CD14-positive monocyte (primary cell): Measurements from ENCODE around the gene GLRX3. TPM values are rescaled to one million over a fixed set of nuclear protein-coding genes. Genes with fewer than 3 reads are reported as not detected.

Experiments
- DNase-seq, 3 donors: peaks; one replicate each; pipeline ENCODE4 v3.0.0-alpha.2; 2011 to 2022
- H2AFZ ChIP-seq: 2 replicates; pipeline ENCODE4 v1.6.0; 2012; ENCODE audit warnings: mild to moderate bottlenecking, low read depth, low read length, inconsistent platforms; ENCODE audit not compliant: insufficient read depth, poor library complexity, severe bottlenecking
- H3K27ac ChIP-seq, 2 donors: 1 replicate in 1 of 2; 2 replicates in 1 of 2; pipeline ENCODE4 v1.5.1; 2012 to 2013; ENCODE audit warnings: low read length in 2 of 2, control low read depth in 1 of 2, inconsistent platforms in 1 of 2, low read depth in 1 of 2, mild to moderate bottlenecking in 1 of 2
- H3K27me3 ChIP-seq, 2 donors: one replicate each; pipeline versions ENCODE4 v1.6.0 to v1.6.1; 2011 to 2013; ENCODE audit warnings: low read length in 2 of 2; ENCODE audit not compliant: control insufficient read depth in 2 of 2, insufficient read depth in 2 of 2
- H3K36me3 ChIP-seq, 2 donors: replicated peaks in 1 of 2; 1 replicate in 1 of 2; 2 replicates in 1 of 2; pipeline versions ENCODE4 v1.5.1 to v1.6.1; 2012 to 2013; ENCODE audit warnings: low read length in 2 of 2, control low read depth in 1 of 2, inconsistent platforms in 1 of 2, mild to moderate bottlenecking in 1 of 2; ENCODE audit not compliant: insufficient read depth in 2 of 2, control insufficient read depth in 1 of 2
- H3K4me1 ChIP-seq, 2 donors: 1 replicate in 1 of 2; 2 replicates in 1 of 2; pipeline versions ENCODE4 v1.5.1 to v1.6.1; 2012 to 2013; ENCODE audit warnings: low read length in 2 of 2, control low read depth in 1 of 2, inconsistent platforms in 1 of 2, mild to moderate bottlenecking in 1 of 2, moderate library complexity in 1 of 2; ENCODE audit not compliant: insufficient read depth in 2 of 2, control insufficient read depth in 1 of 2
- H3K4me2 ChIP-seq: replicated peaks from 2 replicates; pipeline ENCODE3; 2012; ENCODE audit warnings: low read length, moderate library complexity, mild to moderate bottlenecking; ENCODE audit not compliant: poor library complexity, severe bottlenecking; ENCODE audit errors: extremely low read depth
- H3K4me3 ChIP-seq, 3 experiments: fragments of 200-600 bp in 1 of 3; sonication (generic) in 1 of 3; replicated peaks in 1 of 3; 1 replicate in 2 of 3; 2 replicates in 1 of 3; pipeline ENCODE4 v1.5.1; 2011 to 2013; ENCODE audit warnings: low read length in 3 of 3, mild to moderate bottlenecking in 3 of 3, control low read depth in 2 of 3, low read depth in 2 of 3, inconsistent platforms in 1 of 3, moderate library complexity in 1 of 3
- H3K79me2 ChIP-seq: 2 replicates; pipeline ENCODE4 v1.6.0; 2012; ENCODE audit warnings: mild to moderate bottlenecking, control low read depth, inconsistent platforms, low read length, moderate library complexity; ENCODE audit not compliant: insufficient read depth
- H3K9ac ChIP-seq: 2 replicates; pipeline ENCODE4 v1.6.0; 2017; ENCODE audit warnings: low read length, mild to moderate bottlenecking; ENCODE audit not compliant: insufficient read depth, poor library complexity, severe bottlenecking
- H3K9me3 ChIP-seq, 2 donors: replicated peaks in 1 of 2; 1 replicate in 1 of 2; 2 replicates in 1 of 2; pipeline versions ENCODE4 v1.5.1 to v1.6.1; 2012 to 2013; ENCODE audit warnings: low read length in 2 of 2, control low read depth in 1 of 2; ENCODE audit not compliant: control insufficient read depth in 1 of 2, insufficient read depth in 1 of 2
- H4K20me1 ChIP-seq: 2 replicates; pipeline ENCODE4 v1.6.0; 2012; ENCODE audit warnings: mild to moderate bottlenecking, low read length, control low read depth, moderate library complexity; ENCODE audit not compliant: insufficient read depth
- H3K27ac Mint-ChIP-seq, 7 donors: one replicate each; pipeline ENCODE4 v1.8.0; 2020; ENCODE audit warnings: mild to moderate bottlenecking in 7 of 7, mixed read lengths in 7 of 7, moderate library complexity in 6 of 7, inconsistent platforms in 2 of 7
- H3K27me3 Mint-ChIP-seq, 3 donors: one replicate each; pipeline ENCODE4 v1.8.0; 2021 to 2022; ENCODE audit warnings: low read depth in 3 of 3, mild to moderate bottlenecking in 3 of 3, mixed read lengths in 3 of 3, moderate library complexity in 3 of 3, inconsistent platforms in 1 of 3
- H3K36me3 Mint-ChIP-seq, 2 donors: one replicate each; pipeline ENCODE4 v1.8.0; 2020; ENCODE audit warnings: mixed read lengths in 2 of 2, inconsistent platforms in 1 of 2, mild to moderate bottlenecking in 1 of 2
- H3K4me1 Mint-ChIP-seq: one replicate; pipeline ENCODE4 v1.8.0; 2020; ENCODE audit warnings: mild to moderate bottlenecking, mixed read lengths
- H3K4me3 Mint-ChIP-seq, 2 donors: one replicate each; pipeline ENCODE4 v1.8.0; 2020; ENCODE audit warnings: mild to moderate bottlenecking in 2 of 2, mixed read lengths in 2 of 2, moderate library complexity in 1 of 2
- H3K9me3 Mint-ChIP-seq, 7 donors: one replicate each; pipeline ENCODE4 v1.8.0; 2020 to 2022; ENCODE audit warnings: mixed read lengths in 7 of 7, mild to moderate bottlenecking in 6 of 7, moderate library complexity in 6 of 7, inconsistent platforms in 2 of 7
- whole genome bisulfite sequencing: methylation state at CpG from one replicate; pipeline ENCODE4 v1.1.5; 2013; ENCODE audit warnings: missing lambda C conversion rate; ENCODE audit not compliant: insufficient coverage; 5-methylcytosine and 5-hydroxymethylcytosine counted together
- intact Hi-C, 2 donors: fragments of 100-400 bp; cut with micrococcal nuclease; formaldehyde crosslinking; loops; one replicate each; pipeline versions ENCODE4 v1.15.0 to v1.15.1; 2023
- polyA plus RNA-seq, 3 donors: library from polyadenylated mRNA; depleted of rRNA in 1 of 3; unstranded in 2 of 3; stranded (reverse) in 1 of 3; fragments of 300-500 nt in 2 of 3; fragments of >200 nt in 1 of 3; fragmentation: Illumina TruSeq in 2 of 3; gene quantifications; 1 replicate in 2 of 3; 2 replicates in 1 of 3; pipeline ENCODE4 v1.2.3, GENCODE V29; 2012 to 2021
- TF ChIP-seq, protein P1 (sequence below): fragments of 200-600 bp; IDR thresholded peaks from one replicate; pipeline ENCODE4 v1.8.0; 2022; ENCODE audit warnings: antibody characterized with exemption, mild to moderate bottlenecking

Gene GLRX3
- polyA plus RNA-seq, 3 donors, result 25.3 to 94.1 (median 78.2) TPM

DNA sequence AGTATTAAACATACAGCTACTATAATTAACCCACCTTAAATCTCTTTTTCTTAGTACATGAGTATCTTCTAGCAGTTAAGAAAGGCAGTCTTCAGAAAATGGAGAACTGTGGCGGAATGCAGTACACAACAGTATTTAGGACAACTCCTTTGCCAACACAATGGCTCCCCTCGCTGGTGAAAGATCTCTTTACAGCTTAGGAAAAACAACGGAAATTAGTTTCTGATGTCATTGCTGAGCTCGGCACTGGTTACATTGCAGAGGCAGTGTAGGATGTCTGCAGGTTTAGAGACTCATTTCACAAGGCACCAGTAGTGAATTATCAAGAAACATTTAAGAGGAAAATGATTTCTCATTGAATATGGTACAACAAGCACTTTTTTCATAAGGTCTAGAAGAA lies 43.4 kb downstream of the GLRX3 start:
- Histone ChIP-seq H3K4me3 (no peak overlapping the region), H3K27me3 (no peaks in the 10 kb centered on the region), H3K9me3 (no peaks in the 10 kb centered on the region), H4K20me1 (no peaks in the 10 kb centered on the region), H3K4me2 (no peak overlapping the region), H3K9ac (no peak overlapping the region), H2AFZ (no peak overlapping the region), H3K36me3 (peaks cover 61 to 81% of the 10 kb centered on the region in 2 donors), H3K79me2 (no peaks in the 10 kb centered on the region), H3K4me1 (no peaks in the 10 kb centered on the region), H3K27ac (no peak overlapping the region)
- no peak overlapping the region for H3K27ac Mint-ChIP-seq
- TF ChIP-seq, protein P1, sequence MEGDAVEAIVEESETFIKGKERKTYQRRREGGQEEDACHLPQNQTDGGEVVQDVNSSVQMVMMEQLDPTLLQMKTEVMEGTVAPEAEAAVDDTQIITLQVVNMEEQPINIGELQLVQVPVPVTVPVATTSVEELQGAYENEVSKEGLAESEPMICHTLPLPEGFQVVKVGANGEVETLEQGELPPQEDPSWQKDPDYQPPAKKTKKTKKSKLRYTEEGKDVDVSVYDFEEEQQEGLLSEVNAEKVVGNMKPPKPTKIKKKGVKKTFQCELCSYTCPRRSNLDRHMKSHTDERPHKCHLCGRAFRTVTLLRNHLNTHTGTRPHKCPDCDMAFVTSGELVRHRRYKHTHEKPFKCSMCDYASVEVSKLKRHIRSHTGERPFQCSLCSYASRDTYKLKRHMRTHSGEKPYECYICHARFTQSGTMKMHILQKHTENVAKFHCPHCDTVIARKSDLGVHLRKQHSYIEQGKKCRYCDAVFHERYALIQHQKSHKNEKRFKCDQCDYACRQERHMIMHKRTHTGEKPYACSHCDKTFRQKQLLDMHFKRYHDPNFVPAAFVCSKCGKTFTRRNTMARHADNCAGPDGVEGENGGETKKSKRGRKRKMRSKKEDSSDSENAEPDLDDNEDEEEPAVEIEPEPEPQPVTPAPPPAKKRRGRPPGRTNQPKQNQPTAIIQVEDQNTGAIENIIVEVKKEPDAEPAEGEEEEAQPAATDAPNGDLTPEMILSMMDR, result peak; percentile 22
- H3K27me3 Mint-ChIP-seq, result peaks cover 0 to 1% (median 0%) of the 10 kb centered on the region in 3 donors
- DNase-seq, result no peak
- H3K36me3 Mint-ChIP-seq, result peaks cover 66 to 83% of the 10 kb centered on the region in 2 donors
- intact Hi-C loops, result no loop called here
- H3K4me3 Mint-ChIP-seq, result no peak overlapping the region
- peaks cover 3% of the 10 kb centered on the region for H3K4me1 Mint-ChIP-seq
- H3K9me3 Mint-ChIP-seq, result no peaks in the 10 kb centered on the region
- WGBS, result no CpG with 5 or more reads among the region's 4 CpGs

DNA sequence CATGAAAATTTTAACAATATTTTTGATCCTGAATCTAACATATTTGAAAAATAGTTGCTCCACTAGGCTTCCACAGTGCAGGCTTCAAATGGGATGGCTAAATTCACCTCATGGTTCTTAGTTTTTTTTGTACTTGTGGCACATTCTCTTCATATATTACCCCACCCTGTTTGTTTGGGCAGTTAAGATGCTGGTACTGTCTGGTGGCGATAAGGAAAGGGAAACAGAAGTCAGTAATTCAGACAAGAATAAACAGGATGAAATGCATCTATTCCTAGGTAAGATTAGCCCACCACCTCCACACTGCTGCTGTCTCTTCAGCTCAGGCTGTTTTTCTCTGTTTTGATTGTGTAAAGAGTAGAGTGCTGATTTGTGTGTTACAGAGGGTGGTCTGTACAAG lies 44.2 kb downstream of the GLRX3 start:
- DNase-seq, result no peak
- intact Hi-C loops, result no loop called here
- Histone ChIP-seq H4K20me1 (no peaks in the 10 kb centered on the region), H3K4me1 (no peaks in the 10 kb centered on the region), H3K27me3 (no peaks in the 10 kb centered on the region), H3K79me2 (no peaks in the 10 kb centered on the region), H2AFZ (no peak overlapping the region), H3K27ac (no peak overlapping the region), H3K9me3 (no peaks in the 10 kb centered on the region), H3K36me3 (peaks cover 60 to 81% of the 10 kb centered on the region in 2 donors), H3K4me3 (no peak overlapping the region), H3K4me2 (no peak overlapping the region), H3K9ac (no peak overlapping the region)
- Mint-ChIP-seq H3K27me3 (peaks cover 0 to 1% (median 0%) of the 10 kb centered on the region in 3 donors), H3K4me1 (peaks cover 3% of the 10 kb centered on the region), H3K36me3 (peaks cover 66 to 83% of the 10 kb centered on the region in 2 donors), H3K9me3 (no peaks in the 10 kb centered on the region), H3K27ac (peak overlapping the region in 1 of 7 donors; percentile 35), H3K4me3 (no peak overlapping the region)
- TF ChIP-seq, protein P1, result no peak
- WGBS, result no CpG with 5 or more reads among the region's 1 CpG
